Neural progenitor cell (in vitro differentiated cells): Measurements from ENCODE around the gene MYO3A. TPM values are rescaled to one million over a fixed set of nuclear protein-coding genes. Genes with fewer than 3 reads are reported as not detected.

Experiments
- DNase-seq: peaks from one replicate; pipeline ENCODE4 v3.0.0-alpha.2; 2016; ENCODE audit warnings: low spot score
- H2AFZ ChIP-seq: fragments of 200-600 bp; sonication (generic); replicated peaks from 2 replicates; pipeline ENCODE4 v1.6.1; 2016; ENCODE audit warnings: antibody characterized with exemption
- H3F3A ChIP-seq: fragments of 200-600 bp; sonication (generic); 2 replicates; pipeline ENCODE4 v1.6.1; 2016; ENCODE audit warnings: antibody characterized with exemption, low read depth
- H3K27ac ChIP-seq: fragments of 200-600 bp; sonication (generic); 2 replicates; pipeline ENCODE4 v1.5.1; 2016; ENCODE audit warnings: mild to moderate bottlenecking
- H3K27me3 ChIP-seq: fragments of 200-600 bp; sonication (generic); 2 replicates; pipeline ENCODE4 v1.6.1; 2016; ENCODE audit warnings: mild to moderate bottlenecking, moderate library complexity
- H3K36me3 ChIP-seq: fragments of 200-600 bp; sonication (generic); 2 replicates; pipeline ENCODE4 v1.5.1; 2016
- H3K4me1 ChIP-seq: fragments of 200-600 bp; sonication (generic); 2 replicates; pipeline ENCODE4 v1.6.1; 2016; ENCODE audit warnings: mixed run types
- H3K4me2 ChIP-seq: fragments of 200-600 bp; sonication (generic); 2 replicates; pipeline ENCODE4 v1.6.1; 2016
- H3K4me3 ChIP-seq: fragments of 200-600 bp; sonication (generic); 2 replicates; pipeline ENCODE4 v1.5.1; 2016
- H3K79me2 ChIP-seq: fragments of 200-600 bp; sonication (generic); 2 replicates; pipeline ENCODE4 v1.6.1; 2016; ENCODE audit warnings: low read depth
- H3K9ac ChIP-seq: fragments of 200-600 bp; sonication (generic); 2 replicates; pipeline ENCODE4 v1.6.1; 2016
- H3K9me3 ChIP-seq: fragments of 200-600 bp; sonication (generic); 2 replicates; pipeline ENCODE4 v1.5.1; 2016; ENCODE audit warnings: low read depth
- H4K20me1 ChIP-seq: fragments of 200-600 bp; sonication (generic); 2 replicates; pipeline ENCODE4 v1.6.1; 2016; ENCODE audit warnings: low read depth
- H3K27ac Mint-ChIP-seq: 3 replicates; pipeline ENCODE4 v1.8.0; 2021; ENCODE audit warnings: mixed read lengths
- H3K27me3 Mint-ChIP-seq: 2 replicates; pipeline ENCODE4 v1.8.0; 2022; ENCODE audit warnings: low read depth, mild to moderate bottlenecking, inconsistent platforms, moderate library complexity, mixed read lengths; ENCODE audit not compliant: insufficient read depth
- H3K36me3 Mint-ChIP-seq: 3 replicates; pipeline ENCODE4 v1.8.0; 2021; ENCODE audit warnings: mixed read lengths
- H3K4me1 Mint-ChIP-seq: 3 replicates; pipeline ENCODE4 v1.8.0; 2021; ENCODE audit warnings: mixed read lengths
- H3K4me3 Mint-ChIP-seq: 3 replicates; pipeline ENCODE4 v1.8.0; 2021; ENCODE audit warnings: mild to moderate bottlenecking, moderate library complexity, mixed read lengths
- H3K9me3 Mint-ChIP-seq: 3 replicates; pipeline ENCODE4 v1.8.0; 2020; ENCODE audit warnings: mixed read lengths
- CTCF ChIP-seq: fragments of 200-600 bp; sonication (generic); IDR thresholded peaks from 2 replicates; pipeline ENCODE4 v1.5.1; 2017; ENCODE audit warnings: antibody characterized with exemption, mild to moderate bottlenecking
- EZH2 ChIP-seq: fragments of 200-600 bp; sonication (generic); IDR thresholded peaks from 2 replicates; pipeline ENCODE4 v1.6.1; 2017; ENCODE audit warnings: antibody characterized with exemption, mild to moderate bottlenecking, moderate library complexity
- EZH2phosphoT487 ChIP-seq: fragments of 200-600 bp; sonication (generic); IDR thresholded peaks from 2 replicates; pipeline ENCODE4 v1.6.1; 2017; ENCODE audit warnings: antibody characterized with exemption
- total RNA-seq: library from RNA; depleted of rRNA; stranded (reverse); fragments of >200 nt; gene quantifications from 2 replicates; pipeline ENCODE4 v1.2.3, GENCODE V29; 2015; ENCODE audit warnings: low replicate concordance

Gene MYO3A
- total RNA-seq, 1 donor from 2014 or later: 0.09 TPM

- H3K79me2 ChIP-seq: no peaks in the 10 kb centered on the region
- no peak overlapping the region for H3K9ac ChIP-seq
- H3K4me3 ChIP-seq: no peak overlapping the region
- no peaks in the 10 kb centered on the region for H3K36me3 Mint-ChIP-seq
- no peaks in the 10 kb centered on the region for H4K20me1 ChIP-seq
- H3K4me3 Mint-ChIP-seq: no peak overlapping the region
- H3F3A ChIP-seq: no peaks in the 10 kb centered on the region
- H3K36me3 ChIP-seq: no peaks in the 10 kb centered on the region
- no peaks in the 10 kb centered on the region for H3K27me3 Mint-ChIP-seq
- no peaks in the 10 kb centered on the region for H3K4me1 ChIP-seq
- H3K9me3 Mint-ChIP-seq: no peaks in the 10 kb centered on the region
- no peak overlapping the region for H3K27ac Mint-ChIP-seq
- H3K4me2 ChIP-seq: no peak overlapping the region
- no peak for TF ChIP-seq EZH2phosphoT487
- no peak for TF ChIP-seq CTCF
- TF ChIP-seq EZH2: no peak
- no peak overlapping the region for H3K27ac ChIP-seq
- no peak for DNase-seq
- no peaks in the 10 kb centered on the region for H3K9me3 ChIP-seq
- no peaks in the 10 kb centered on the region for H3K4me1 Mint-ChIP-seq
- H2AFZ ChIP-seq: no peak overlapping the region
- H3K27me3 ChIP-seq: no peaks in the 10 kb centered on the region
Measured at GRCh38 chr10:26043469-26043868, 109.4 kb downstream of the MYO3A start.

DNA sequence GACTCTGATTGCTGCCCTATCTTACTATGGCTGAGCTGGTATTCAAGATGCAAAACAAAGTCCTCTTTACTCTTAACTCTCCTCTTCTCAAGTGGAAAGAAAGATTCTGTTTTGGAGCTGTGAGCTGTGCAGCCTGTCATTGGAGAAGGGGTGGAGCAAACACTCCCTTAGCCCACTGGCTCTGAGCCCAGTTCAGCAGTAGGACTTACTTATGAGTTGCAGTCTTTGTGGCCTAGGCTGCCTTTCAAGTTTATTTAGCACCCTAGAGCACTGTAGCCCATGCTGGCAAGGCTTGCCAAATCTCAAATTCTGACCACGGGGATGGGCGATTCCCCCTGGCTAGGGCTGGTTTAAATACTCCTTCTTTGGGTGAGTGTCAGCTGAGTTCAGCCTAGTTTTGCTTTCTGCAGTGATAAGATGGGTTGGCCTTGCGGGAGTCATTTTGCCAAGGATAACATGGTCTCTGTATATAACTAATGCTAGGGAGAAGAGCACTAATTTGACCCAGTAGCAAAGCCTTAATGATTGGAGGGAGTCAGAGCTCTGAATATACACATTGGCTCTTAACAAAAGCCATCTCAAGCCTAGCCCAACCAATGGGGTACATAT, 110.2 kb downstream of the MYO3A start:
- H3K27ac Mint-ChIP-seq: no peak overlapping the region
- H3K27me3 Mint-ChIP-seq: no peaks in the 10 kb centered on the region
- no peaks in the 10 kb centered on the region for H3K36me3 ChIP-seq
- no peak overlapping the region for H3K4me2 ChIP-seq
- H3F3A ChIP-seq: no peaks in the 10 kb centered on the region
- H3K79me2 ChIP-seq: no peaks in the 10 kb centered on the region
- H3K4me1 Mint-ChIP-seq: no peaks in the 10 kb centered on the region
- no peaks in the 10 kb centered on the region for H3K9me3 ChIP-seq
- H3K27me3 ChIP-seq: no peaks in the 10 kb centered on the region
- no peak for TF ChIP-seq EZH2phosphoT487
- no peak for TF ChIP-seq CTCF
- TF ChIP-seq EZH2: no peak
- no peak overlapping the region for H3K4me3 ChIP-seq
- no peaks in the 10 kb centered on the region for H3K4me1 ChIP-seq
- H2AFZ ChIP-seq: peak overlapping the region; percentile 26
- no peaks in the 10 kb centered on the region for H4K20me1 ChIP-seq
- no peak overlapping the region for H3K4me3 Mint-ChIP-seq
- no peaks in the 10 kb centered on the region for H3K36me3 Mint-ChIP-seq
- no peak overlapping the region for H3K27ac ChIP-seq
- no peak overlapping the region for H3K9ac ChIP-seq
- peak; percentile 3 for DNase-seq
- no peaks in the 10 kb centered on the region for H3K9me3 Mint-ChIP-seq

GRCh38 chr10:26046073-26046700, 112.2 kb downstream of the MYO3A start:
- H3K4me3 Mint-ChIP-seq: no peak overlapping the region
- Histone ChIP-seq H3K79me2 (no peaks in the 10 kb centered on the region), H3K36me3 (no peaks in the 10 kb centered on the region), H3K9ac (no peak overlapping the region), H2AFZ (no peak overlapping the region), H4K20me1 (no peaks in the 10 kb centered on the region), H3K27me3 (no peaks in the 10 kb centered on the region), H3K4me2 (no peak overlapping the region), H3K4me1 (no peaks in the 10 kb centered on the region), H3F3A (no peaks in the 10 kb centered on the region), H3K4me3 (no peak overlapping the region), H3K9me3 (no peaks in the 10 kb centered on the region), H3K27ac (no peak overlapping the region)
- H3K4me1 Mint-ChIP-seq: no peaks in the 10 kb centered on the region
- no peaks in the 10 kb centered on the region for H3K9me3 Mint-ChIP-seq
- no peaks in the 10 kb centered on the region for H3K27me3 Mint-ChIP-seq
- TF ChIP-seq EZH2 (no peak), CTCF (no peak), EZH2phosphoT487 (no peak)
- DNase-seq: no peak
- H3K36me3 Mint-ChIP-seq: no peaks in the 10 kb centered on the region
- no peak overlapping the region for H3K27ac Mint-ChIP-seq
